HUES6 (cell line): ENCODE data around the gene KCNJ18.
"Not testable (repeated sequence)": the region's sequence is repeated elsewhere in the genome, so short reads cannot be mapped to it uniquely, and the experiment has no call there.

ENCODE experiments used
- H3K27ac ChIP-seq: 2 replicates; pipeline ENCODE4 v1.7.0; 2013; ENCODE audit warnings: low read depth, mild to moderate bottlenecking, low read length, inconsistent platforms
- H3K27me3 ChIP-seq: 2 replicates; pipeline ENCODE4 v1.6.1; 2013; ENCODE audit warnings: low read length; ENCODE audit not compliant: control insufficient read depth, insufficient read depth
- H3K36me3 ChIP-seq: 2 replicates; pipeline ENCODE4 v1.6.1; 2013; ENCODE audit warnings: low read length; ENCODE audit not compliant: control insufficient read depth, insufficient read depth
- H3K4me1 ChIP-seq: 2 replicates; pipeline ENCODE4 v1.6.1; 2013; ENCODE audit warnings: low read length; ENCODE audit not compliant: control insufficient read depth, insufficient read depth
- H3K4me3 ChIP-seq: 2 replicates; pipeline ENCODE4 v1.5.1; 2013; ENCODE audit warnings: low read depth, low read length
- H3K9ac ChIP-seq: one replicate; pipeline ENCODE4 v1.6.1; 2013; ENCODE audit warnings: mild to moderate bottlenecking, low read length
- H3K9me3 ChIP-seq: 2 replicates; pipeline ENCODE4 v1.6.1; 2013; ENCODE audit warnings: low read depth, low read length; ENCODE audit not compliant: control insufficient read depth, insufficient read depth

Gene KCNJ18

DNA sequence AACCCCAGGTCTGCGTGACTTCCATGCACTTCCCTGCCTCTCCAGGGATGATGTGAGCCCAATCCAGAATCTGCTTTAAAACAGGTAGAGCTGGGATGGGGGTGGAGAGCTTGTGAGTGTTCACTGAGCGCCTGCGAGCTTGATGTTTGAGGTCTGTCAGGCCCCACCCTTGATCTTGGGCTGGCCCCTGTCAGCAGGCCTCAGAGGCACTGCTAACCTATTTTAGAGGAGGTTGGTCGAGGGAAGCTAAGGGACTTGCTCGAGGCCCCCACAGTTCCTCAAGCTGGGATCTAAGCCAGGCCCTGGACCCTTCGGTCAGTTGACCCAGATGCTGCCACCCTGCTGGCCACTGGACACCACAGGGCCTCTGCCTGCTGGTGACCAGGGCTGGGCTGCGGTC lies 14.8 kb downstream of the KCNJ18 start:
- H3K4me1 ChIP-seq, H3K27me3 ChIP-seq, H3K27ac ChIP-seq, H3K4me3 ChIP-seq, H3K36me3 ChIP-seq, H3K9ac ChIP-seq: not testable (repeated sequence)
- peaks cover 55% of the 10 kb centered on the region; the same call in 1 of the 2 replicates for H3K9me3 ChIP-seq

DNA sequence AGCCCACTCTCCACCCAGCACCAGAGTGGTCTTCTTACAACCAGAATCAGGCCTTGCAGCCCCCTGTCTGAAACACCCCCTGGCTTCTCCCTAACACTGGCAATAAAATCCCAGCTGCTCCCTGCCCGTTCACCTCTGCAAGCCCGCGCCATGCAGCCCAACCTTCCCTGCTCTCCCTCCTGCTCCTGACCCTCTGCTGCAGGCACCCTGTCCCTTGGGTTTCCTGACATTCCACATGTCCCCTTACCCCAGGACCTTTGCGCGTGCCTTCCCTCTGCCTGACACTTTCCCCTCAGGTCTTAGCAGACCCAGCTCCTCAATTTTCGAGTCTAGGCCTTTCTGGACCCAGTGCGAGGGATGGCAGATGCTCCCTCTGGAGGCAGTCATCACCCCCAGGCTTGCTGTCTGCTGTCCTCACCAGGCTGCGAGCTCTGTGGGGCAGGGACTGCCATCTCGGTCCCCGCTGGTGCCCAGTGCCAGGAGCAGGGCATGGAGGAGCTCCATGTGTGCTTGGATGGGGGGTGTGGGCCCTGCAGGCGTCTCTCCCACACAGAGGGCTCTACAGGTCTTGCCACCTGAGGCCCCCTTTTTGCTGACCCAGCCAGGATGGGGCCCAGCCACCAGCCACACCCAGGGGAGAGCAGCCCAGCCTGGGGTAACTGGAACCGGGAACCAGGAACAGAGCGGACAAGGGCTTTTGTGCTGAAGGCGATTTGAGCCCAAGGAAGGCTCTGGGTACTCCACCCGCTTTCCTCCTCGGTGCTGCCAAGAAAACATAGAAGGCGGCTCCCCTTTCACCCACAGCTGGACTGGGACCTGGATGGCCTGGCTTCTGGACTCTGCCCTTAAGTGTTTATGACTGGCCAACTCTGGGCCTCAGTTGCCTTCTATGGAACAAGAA lies 15.6 kb downstream of the KCNJ18 start:
- not testable (repeated sequence) for H3K4me1 ChIP-seq, H3K27ac ChIP-seq, H3K27me3 ChIP-seq, H3K9ac ChIP-seq, H3K36me3 ChIP-seq, H3K4me3 ChIP-seq
- H3K9me3 ChIP-seq, result peaks cover 51% of the 10 kb centered on the region; the same call in 1 of the 2 replicates

DNA sequence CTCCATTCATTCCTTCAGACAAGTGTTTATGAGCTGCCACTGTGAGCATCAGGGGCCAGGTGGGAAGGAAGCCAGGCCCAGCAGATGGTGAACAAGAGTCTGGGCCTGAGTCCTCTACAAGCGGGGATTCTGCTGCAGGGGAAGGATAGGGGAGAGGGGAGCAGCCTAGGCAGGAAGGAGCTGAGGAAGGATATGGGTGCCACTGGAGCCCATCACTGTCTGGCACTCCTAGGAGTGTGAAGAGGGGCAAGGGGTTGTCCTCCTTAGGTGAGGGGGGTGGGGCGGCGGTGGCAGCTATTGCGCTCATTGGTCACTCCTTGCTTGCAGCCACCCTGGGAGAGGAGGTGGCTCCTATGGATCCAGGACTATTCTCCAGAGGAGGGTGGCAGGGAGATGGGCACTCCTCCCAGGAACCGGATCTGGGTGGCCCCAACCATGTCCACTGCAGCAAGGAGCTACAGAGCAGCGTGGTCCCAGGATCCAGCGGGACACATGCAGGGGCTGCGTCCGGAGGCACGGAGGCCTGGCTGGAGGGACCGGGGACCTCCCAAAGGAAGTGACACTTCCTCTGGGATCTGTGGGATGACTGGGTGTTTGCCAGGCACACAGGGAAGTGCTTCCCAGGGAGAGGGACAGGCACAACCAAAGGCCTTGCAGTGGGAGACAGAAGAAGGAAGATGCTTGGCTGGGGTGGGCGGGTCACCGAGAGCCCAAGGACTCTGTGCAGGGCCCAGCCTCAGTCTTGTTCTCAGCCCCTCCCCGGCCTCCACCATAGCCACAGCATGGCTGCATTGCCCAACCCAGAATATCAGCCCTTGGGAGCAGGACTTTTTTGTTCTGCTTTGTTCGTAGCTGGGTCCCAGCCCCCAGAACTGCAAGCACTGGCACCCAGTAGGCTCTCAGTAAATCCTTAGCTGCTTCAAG lies 16.6 kb downstream of the KCNJ18 start:
- not testable (repeated sequence) for H3K36me3 ChIP-seq, H3K27ac ChIP-seq, H3K27me3 ChIP-seq, H3K4me3 ChIP-seq, H3K9ac ChIP-seq, H3K4me1 ChIP-seq
- peaks cover 51% of the 10 kb centered on the region; the same call in 1 of the 2 replicates for H3K9me3 ChIP-seq

DNA sequence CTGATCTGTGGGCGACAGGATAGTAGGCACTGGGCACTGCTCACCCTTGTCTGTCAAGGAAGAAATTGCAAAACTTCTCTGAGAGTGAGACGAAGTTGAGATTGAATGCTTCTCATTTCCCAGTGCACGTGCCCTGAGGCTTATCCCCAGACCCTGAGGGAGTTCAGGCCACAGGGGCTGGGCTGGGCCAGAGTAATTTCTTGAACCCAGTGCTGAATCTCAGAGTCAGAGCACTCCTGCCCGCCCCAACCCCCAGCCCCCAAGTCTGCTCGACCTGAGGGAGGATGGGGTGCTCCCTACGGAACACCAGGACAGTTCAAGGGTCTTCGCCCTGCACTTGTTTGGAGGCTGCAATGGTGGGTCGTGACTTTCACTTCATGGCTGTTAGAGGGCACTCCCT lies 17.7 kb downstream of the KCNJ18 start:
- not testable (repeated sequence) for H3K9ac ChIP-seq, H3K27ac ChIP-seq, H3K4me1 ChIP-seq, H3K27me3 ChIP-seq, H3K4me3 ChIP-seq, H3K36me3 ChIP-seq
- H3K9me3 ChIP-seq, result peaks cover 48% of the 10 kb centered on the region; the same call in 1 of the 2 replicates

DNA sequence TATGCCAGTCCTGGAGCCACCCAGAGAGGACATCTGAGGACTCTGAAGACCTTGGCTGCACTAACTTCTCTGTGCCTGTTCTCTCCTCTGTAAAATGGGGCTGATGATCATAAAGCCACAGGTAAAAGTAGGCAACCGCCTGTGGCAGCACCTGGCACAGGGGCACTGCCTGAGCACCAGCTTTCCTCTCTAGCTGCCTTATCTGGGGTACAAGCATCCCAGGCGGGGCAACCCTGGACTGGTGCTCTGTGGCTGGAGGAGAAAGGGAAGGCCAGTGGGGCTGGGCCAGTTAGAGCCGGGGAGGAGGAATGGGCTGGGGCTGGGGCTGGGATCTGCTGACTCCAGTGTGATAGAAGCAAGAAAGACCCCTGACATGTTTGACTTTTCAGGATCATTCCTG lies 18.2 kb downstream of the KCNJ18 start:
- not testable (repeated sequence) for H3K9ac ChIP-seq, H3K36me3 ChIP-seq, H3K4me1 ChIP-seq, H3K27ac ChIP-seq, H3K4me3 ChIP-seq, H3K27me3 ChIP-seq
- H3K9me3 ChIP-seq, result peaks cover 45% of the 10 kb centered on the region; the same call in 1 of the 2 replicates

DNA sequence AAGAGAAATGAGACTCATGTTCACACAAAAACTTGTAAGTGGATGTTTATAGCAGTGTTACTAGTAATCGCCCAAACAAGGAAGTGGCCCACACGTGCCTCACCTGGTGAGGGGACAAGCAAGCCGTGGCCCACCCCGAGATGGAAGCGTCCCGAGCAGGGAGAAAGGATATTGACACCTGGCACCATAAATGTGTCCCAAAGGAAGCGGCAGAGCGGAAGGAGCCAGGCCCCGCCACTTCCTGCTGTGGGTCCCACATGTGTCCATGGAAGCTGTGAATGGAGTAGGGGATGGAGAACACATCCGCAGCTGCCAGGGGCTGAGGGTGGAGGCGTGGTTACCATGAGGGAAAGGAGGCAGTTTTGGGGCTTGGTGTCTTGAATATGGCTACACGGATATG lies 18.9 kb downstream of the KCNJ18 start:
- Histone ChIP-seq H3K27me3 (no peaks in the 10 kb centered on the region), H3K9ac (no peak overlapping the region), H3K4me1 (no peaks in the 10 kb centered on the region), H3K36me3 (no peaks in the 10 kb centered on the region), H3K9me3 (peaks cover 40% of the 10 kb centered on the region; the same call in 1 of the 2 replicates), H3K27ac (no peak overlapping the region), H3K4me3 (no peak overlapping the region)

DNA sequence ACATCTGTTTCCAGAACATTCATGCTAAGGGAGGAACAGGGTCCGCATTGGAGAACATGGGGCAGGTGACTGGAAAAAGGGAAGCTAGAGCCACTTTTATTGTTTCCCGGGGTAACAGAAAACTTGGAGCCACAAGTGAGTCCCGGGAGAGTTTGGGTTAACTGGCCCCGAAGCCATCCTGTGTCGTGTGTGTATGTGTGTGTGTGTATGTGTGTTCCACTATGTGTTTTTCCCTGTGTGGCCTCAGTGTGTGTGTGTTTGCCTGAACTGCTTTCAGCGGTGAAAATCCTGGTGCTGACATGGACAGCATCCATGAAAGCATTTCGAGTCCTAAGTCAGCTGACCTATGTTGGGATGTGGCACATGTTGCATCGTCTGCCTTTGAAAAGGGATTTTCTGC lies 20.7 kb downstream of the KCNJ18 start:
- peaks cover 38% of the 10 kb centered on the region; the same call in 1 of the 2 replicates for H3K9me3 ChIP-seq
- not testable (repeated sequence) for H3K27ac ChIP-seq, H3K4me3 ChIP-seq, H3K9ac ChIP-seq, H3K27me3 ChIP-seq, H3K4me1 ChIP-seq, H3K36me3 ChIP-seq

DNA sequence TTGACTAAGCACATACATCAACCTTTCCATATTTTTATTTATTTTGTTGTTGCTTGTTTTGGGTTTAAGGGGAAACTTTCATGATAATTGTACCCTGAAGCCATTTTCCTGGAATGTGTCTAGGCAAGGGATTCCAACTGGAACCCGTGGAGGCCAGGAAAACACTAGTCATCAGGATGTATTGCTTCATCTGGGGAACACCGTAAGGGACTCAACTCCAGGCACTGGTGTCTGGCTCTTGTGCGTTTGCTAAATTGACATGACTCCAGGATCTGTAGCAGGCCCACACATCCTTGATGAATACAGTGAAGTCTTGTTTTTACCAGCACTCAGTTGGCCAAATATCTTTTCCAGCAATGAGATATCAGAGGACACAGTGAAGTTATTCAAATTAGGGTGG lies 21.3 kb downstream of the KCNJ18 start:
- not testable (repeated sequence) for H3K4me3 ChIP-seq

DNA sequence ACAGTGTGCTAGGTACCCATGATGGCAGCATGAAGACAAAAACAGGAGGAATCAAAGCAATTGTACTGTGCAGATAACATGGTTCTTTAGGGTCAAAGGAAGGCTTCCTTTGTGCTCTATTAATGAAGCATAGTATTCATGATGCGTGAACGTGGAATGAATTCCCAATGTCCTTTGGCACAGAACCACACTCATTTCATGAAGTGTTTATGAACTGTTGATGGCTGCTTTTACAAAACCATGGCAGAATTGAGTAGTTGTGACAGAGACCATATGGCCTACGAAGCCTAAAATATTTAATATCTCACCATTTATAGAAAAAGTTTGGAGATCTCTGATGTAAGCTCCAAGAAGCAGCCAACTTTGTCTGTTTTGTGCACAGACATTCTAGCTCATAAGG lies 22.4 kb downstream of the KCNJ18 start:
- H3K9me3 ChIP-seq, result peaks cover 36% of the 10 kb centered on the region; the same call in 1 of the 2 replicates
- H3K36me3 ChIP-seq, H3K4me3 ChIP-seq, H3K9ac ChIP-seq, H3K27ac ChIP-seq, H3K4me1 ChIP-seq, H3K27me3 ChIP-seq: not testable (repeated sequence)

More for the DNA sequence above, 21.3 kb downstream of the KCNJ18 start:
- peaks cover 37% of the 10 kb centered on the region; the same call in 1 of the 2 replicates for H3K9me3 ChIP-seq
- H3K36me3 ChIP-seq, H3K4me1 ChIP-seq, H3K27ac ChIP-seq, H3K27me3 ChIP-seq, H3K9ac ChIP-seq: not testable (repeated sequence)

DNA sequence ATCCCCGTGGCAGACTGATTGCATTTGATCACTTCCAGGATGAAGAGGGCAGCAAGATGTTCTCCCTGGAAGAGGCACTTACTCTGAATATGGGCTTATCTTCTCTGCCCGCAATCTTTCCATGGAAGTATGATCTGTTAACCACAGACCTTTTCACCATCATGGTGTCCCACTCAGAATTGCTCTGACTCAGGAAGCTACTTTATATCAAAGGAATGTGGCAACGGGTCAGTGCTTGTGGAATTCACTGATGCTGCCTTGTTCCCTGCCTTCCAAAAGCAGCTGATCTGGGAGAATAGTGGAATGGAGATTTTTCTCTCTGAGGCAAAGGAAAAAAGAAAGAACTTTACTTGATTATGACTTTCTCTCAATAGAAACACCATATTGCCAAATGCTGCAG lies 23.6 kb downstream of the KCNJ18 start:
- H3K36me3 ChIP-seq, H3K27me3 ChIP-seq, H3K9ac ChIP-seq, H3K27ac ChIP-seq, H3K4me1 ChIP-seq, H3K4me3 ChIP-seq: not testable (repeated sequence)
- peaks cover 36% of the 10 kb centered on the region; the same call in 1 of the 2 replicates for H3K9me3 ChIP-seq

DNA sequence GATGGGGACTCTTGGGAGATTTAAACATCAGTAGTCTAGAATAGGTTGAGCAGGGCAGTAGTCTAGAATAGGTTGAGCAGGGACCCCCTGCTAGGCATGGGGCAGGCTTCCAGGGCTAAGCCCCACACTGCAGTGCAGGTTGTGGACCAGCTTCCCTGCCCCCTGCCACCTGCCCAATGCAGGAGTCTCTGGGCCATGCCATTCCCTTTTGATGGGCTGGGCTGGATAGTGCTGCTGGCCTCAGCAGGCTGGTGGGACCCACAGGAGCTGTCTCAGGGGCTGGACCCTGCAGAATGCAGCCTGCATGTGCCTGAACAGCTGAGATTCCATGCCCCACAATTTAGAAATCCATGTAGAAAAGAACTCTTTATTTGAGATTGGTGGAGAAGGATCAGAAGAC lies 26.6 kb downstream of the KCNJ18 start:
- not testable (repeated sequence) for H3K27me3 ChIP-seq, H3K36me3 ChIP-seq, H3K27ac ChIP-seq, H3K9ac ChIP-seq, H3K4me3 ChIP-seq, H3K4me1 ChIP-seq
- H3K9me3 ChIP-seq, result peaks cover 25% of the 10 kb centered on the region; the same call in 1 of the 2 replicates
